IMR-90 (cell line): ENCODE data around the gene FCRL6. TPM values are rescaled to one million over a fixed set of nuclear protein-coding genes. Genes with fewer than 3 reads are reported as not detected.

Experiments used
- ATAC-seq: fragments of 200-7000 bp; cut with Tn5 transposase; 2 replicates; pipeline ENCODE4 v1.9.1; 2020; ENCODE audit warnings: low read depth, mild to moderate bottlenecking, moderate library complexity
- BruUV-seq: library from RNA; stranded (reverse); fragments of 400-500 nt; replicated peaks from 2 replicates; lab custom pipeline; 2021; lab: Mats Ljungman, UMichigan
- CTCF ChIA-PET: fragments of 300-600 bp; formaldehyde crosslinking; extraction: SDS; loops from one replicate; lab custom pipeline; 2021; ENCODE audit warnings: antibody characterized with exemption; lab: Yijun Ruan, JAX
- POLR2A ChIA-PET: fragments of 300-600 bp; sonication (Branson Sonifier 250); formaldehyde crosslinking; loops from one replicate; lab custom pipeline; 2022; ENCODE audit warnings: antibody characterized with exemption; ENCODE audit not compliant: unreplicated experiment; lab: Charles Lee
- DNase-seq: peaks from one replicate; pipeline ENCODE4 v3.0.0; 2013
- H2AFZ ChIP-seq: replicated peaks from 2 replicates; pipeline ENCODE3; 2013; ENCODE audit warnings: low read length, mild to moderate bottlenecking; ENCODE audit not compliant: poor library complexity
- H2AK5ac ChIP-seq: 2 replicates; pipeline ENCODE4 v1.6.1; 2013; ENCODE audit warnings: low read depth, low read length, inconsistent platforms
- H2AK9ac ChIP-seq: replicated peaks from 2 replicates; pipeline ENCODE3; 2013; ENCODE audit warnings: mild to moderate bottlenecking, low read depth, low read length, moderate library complexity; ENCODE audit not compliant: poor library complexity
- H2BK120ac ChIP-seq: 2 replicates; pipeline ENCODE4 v1.6.1; 2013; ENCODE audit warnings: low read depth, low read length, inconsistent platforms
- H2BK15ac ChIP-seq: 3 replicates; pipeline ENCODE4 v1.6.1; 2013; ENCODE audit warnings: low read depth, low read length, inconsistent platforms
- H2BK20ac ChIP-seq: 2 replicates; pipeline ENCODE4 v1.6.1; 2013; ENCODE audit warnings: low read depth, mild to moderate bottlenecking, inconsistent platforms, low read length, moderate library complexity
- H2BK5ac ChIP-seq: 2 replicates; pipeline ENCODE4 v1.6.1; 2013; ENCODE audit warnings: mild to moderate bottlenecking, low read depth, low read length, inconsistent platforms; ENCODE audit not compliant: poor library complexity, severe bottlenecking
- H3K14ac ChIP-seq: replicated peaks from 2 replicates; pipeline ENCODE4 v1.6.1; 2013; ENCODE audit warnings: low read depth, low read length, inconsistent platforms
- H3K18ac ChIP-seq: 2 replicates; pipeline ENCODE4 v1.6.1; 2013; ENCODE audit warnings: low read depth, low read length, control low read depth
- H3K23ac ChIP-seq: 2 replicates; pipeline ENCODE4 v1.6.1; 2013; ENCODE audit warnings: low read depth, low read length, inconsistent platforms
- H3K27ac ChIP-seq: 2 replicates; pipeline ENCODE4 v1.5.1; 2013; ENCODE audit warnings: mild to moderate bottlenecking, control low read depth, low read length; ENCODE audit not compliant: insufficient read depth
- H3K27me3 ChIP-seq: 2 replicates; pipeline ENCODE4 v1.6.1; 2013; ENCODE audit warnings: low read length; ENCODE audit not compliant: control insufficient read depth, insufficient read depth
- H3K36me3 ChIP-seq: 2 replicates; pipeline ENCODE4 v1.6.1; 2013; ENCODE audit warnings: low read length, mixed read lengths; ENCODE audit not compliant: control insufficient read depth, insufficient read depth
- H3K4ac ChIP-seq: 2 replicates; pipeline ENCODE4 v1.6.1; 2013; ENCODE audit warnings: low read depth, low read length, inconsistent platforms
- H3K4me1 ChIP-seq: 2 replicates; pipeline ENCODE4 v1.6.1; 2013; ENCODE audit warnings: low read length, mixed read lengths; ENCODE audit not compliant: control insufficient read depth, insufficient read depth
- H3K4me2 ChIP-seq: 2 replicates; pipeline ENCODE4 v1.6.1; 2013; ENCODE audit warnings: low read depth, mild to moderate bottlenecking, control low read depth, low read length, moderate library complexity
- H3K4me3 ChIP-seq: 2 replicates; pipeline ENCODE4 v1.5.1; 2013; ENCODE audit warnings: low read depth, mild to moderate bottlenecking, control low read depth, low read length, moderate library complexity; ENCODE audit not compliant: insufficient read depth
- H3K56ac ChIP-seq: 2 replicates; pipeline ENCODE4 v1.6.1; 2013; ENCODE audit warnings: low read length, inconsistent platforms; ENCODE audit not compliant: insufficient read depth; ENCODE audit errors: extremely low read depth
- H3K79me1 ChIP-seq, 2 experiments: 2 replicates each; pipeline ENCODE4 v1.6.1; 2013; ENCODE audit warnings: low read length in 2 of 2, inconsistent platforms in 1 of 2, low read depth in 1 of 2
- H3K9ac ChIP-seq: 2 replicates; pipeline ENCODE4 v1.6.1; 2013; ENCODE audit warnings: low read depth, low read length, control low read depth
- H3K9me1 ChIP-seq: 2 replicates; pipeline ENCODE4 v1.6.1; 2013; ENCODE audit warnings: low read length, inconsistent platforms; ENCODE audit not compliant: insufficient read depth
- H3K9me3 ChIP-seq: 2 replicates; pipeline ENCODE4 v1.6.1; 2013; ENCODE audit warnings: low read length; ENCODE audit not compliant: control insufficient read depth, insufficient read depth
- H4K20me1 ChIP-seq: 2 replicates; pipeline ENCODE4 v1.6.1; 2013; ENCODE audit warnings: low read length, inconsistent platforms; ENCODE audit not compliant: insufficient read depth
- H4K5ac ChIP-seq: 2 replicates; pipeline ENCODE4 v1.6.1; 2013; ENCODE audit warnings: mild to moderate bottlenecking, low read depth, low read length, control low read depth
- H4K8ac ChIP-seq, 2 experiments: 2 replicates each; pipeline ENCODE4 v1.6.1; 2013; ENCODE audit warnings: low read depth in 2 of 2, low read length in 2 of 2, control low read depth in 1 of 2, inconsistent platforms in 1 of 2
- H4K91ac ChIP-seq: 2 replicates; pipeline ENCODE4 v1.6.1; 2013; ENCODE audit warnings: low read depth, low read length, inconsistent platforms; ENCODE audit not compliant: insufficient read depth
- BHLHE40 ChIP-seq: fragments of 150-350 bp; IDR thresholded peaks from 2 replicates; pipeline ENCODE4 v1.6.1; 2016; ENCODE audit warnings: mild to moderate bottlenecking, low read depth, low read length
- CEBPB ChIP-seq: IDR thresholded peaks from 2 replicates; pipeline ENCODE4 v1.6.1; 2012; ENCODE audit warnings: low read depth, low read length, improper control_type of control experiment
- CHD1 ChIP-seq: IDR thresholded peaks from 2 replicates; pipeline ENCODE4 v1.6.1; 2012; ENCODE audit warnings: low read depth, low read length, improper control_type of control experiment
- FOS ChIP-seq: fragments of 150-350 bp; IDR thresholded peaks from 2 replicates; pipeline ENCODE4 v1.6.1; 2016; ENCODE audit warnings: low read depth, low read length
- MAFK ChIP-seq: IDR thresholded peaks from 2 replicates; pipeline ENCODE4 v1.6.1; 2012; ENCODE audit warnings: low read depth, low read length, improper control_type of control experiment
- MAZ ChIP-seq: IDR thresholded peaks from 2 replicates; pipeline ENCODE4 v1.6.1; 2012; ENCODE audit warnings: low read depth, mild to moderate bottlenecking, low read length, improper control_type of control experiment, moderate library complexity, borderline replicate concordance
- MXI1 ChIP-seq: IDR thresholded peaks from 2 replicates; pipeline ENCODE4 v1.6.1; 2012; ENCODE audit warnings: low read depth, mild to moderate bottlenecking, low read length, moderate library complexity, borderline replicate concordance
- NFE2L2 ChIP-seq: fragments of 150-350 bp; IDR thresholded peaks from 2 replicates; pipeline ENCODE4 v1.6.1; 2016; ENCODE audit warnings: low read depth, mild to moderate bottlenecking, low read length
- POLR2A ChIP-seq: IDR thresholded peaks from 2 replicates; pipeline ENCODE4 v1.6.1; 2012; ENCODE audit warnings: mild to moderate bottlenecking, low read depth, low read length
- RAD21 ChIP-seq: IDR thresholded peaks from 2 replicates; pipeline ENCODE4 v1.6.1; 2012; ENCODE audit warnings: low read length, improper control_type of control experiment
- RFX5 ChIP-seq: IDR thresholded peaks from 2 replicates; pipeline ENCODE4 v1.8.0; 2012; ENCODE audit warnings: low read depth, mild to moderate bottlenecking, low read length, moderate library complexity
- SMC3 ChIP-seq: fragments of 150-350 bp; IDR thresholded peaks from 2 replicates; pipeline ENCODE4 v1.6.1; 2016; ENCODE audit warnings: low read depth, mild to moderate bottlenecking, antibody characterized with exemption, low read length, moderate library complexity
- WGBS, 2 experiments: methylation state at CpG; one replicate each; pipeline versions ENCODE4 v1.1.5 to v1.1.7; 2013; ENCODE audit warnings: missing lambda C conversion rate in 2 of 2; ENCODE audit not compliant: insufficient read length in 1 of 2; ENCODE audit errors: extremely low coverage in 2 of 2; 5-methylcytosine and 5-hydroxymethylcytosine counted together
- dilution Hi-C: fragments of 300-500 bp; cut with HindIII; formaldehyde crosslinking; loops from one replicate; pipeline ENCODE4 v1.14.3; 2018; ENCODE audit warnings: low sequenced_read_pairs; ENCODE audit not compliant: unreplicated experiment
- in situ Hi-C: fragments of 300-500 bp; cut with MboI; formaldehyde crosslinking; loops from 3 replicates; pipeline ENCODE4 v1.14.3; 2019; ENCODE audit warnings: low sequenced_read_pairs, inconsistent platforms, mixed read lengths
- intact Hi-C: fragments of 100-400 bp; cut with micrococcal nuclease; formaldehyde crosslinking; loops from 2 replicates; pipeline ENCODE4 v1.10.0; 2022
- polyA plus RNA-seq, 3 experiments: library from polyadenylated mRNA; depleted of rRNA; stranded (reverse); fragments of >200 nt; gene quantifications; 2 replicates each; pipeline ENCODE4 v1.2.3, GENCODE V29; 2012; ENCODE audit warnings: low replicate concordance in 1 of 3
- total RNA-seq: library from RNA; depleted of rRNA; stranded (reverse); fragments of >200 nt; gene quantifications from 2 replicates; pipeline ENCODE4 v1.2.3, GENCODE V29; 2012
- TF ChIP-seq, protein P1 (sequence below): fragments of 150-350 bp; IDR thresholded peaks from 2 replicates; pipeline ENCODE4 v1.6.1; 2017; ENCODE audit warnings: mild to moderate bottlenecking, antibody characterized with exemption, low read length, low read depth
- TF ChIP-seq, protein P2 (sequence below): conservative IDR thresholded peaks from 2 replicates; pipeline ENCODE4 v1.5.1; 2012; ENCODE audit warnings: mild to moderate bottlenecking, low read depth, low read length, improper control_type of control experiment

The FCRL6 gene
- total and polyA plus RNA-seq, 2 of the 4 experiments (the other 2 are of a cell fraction): not detected

DNA sequence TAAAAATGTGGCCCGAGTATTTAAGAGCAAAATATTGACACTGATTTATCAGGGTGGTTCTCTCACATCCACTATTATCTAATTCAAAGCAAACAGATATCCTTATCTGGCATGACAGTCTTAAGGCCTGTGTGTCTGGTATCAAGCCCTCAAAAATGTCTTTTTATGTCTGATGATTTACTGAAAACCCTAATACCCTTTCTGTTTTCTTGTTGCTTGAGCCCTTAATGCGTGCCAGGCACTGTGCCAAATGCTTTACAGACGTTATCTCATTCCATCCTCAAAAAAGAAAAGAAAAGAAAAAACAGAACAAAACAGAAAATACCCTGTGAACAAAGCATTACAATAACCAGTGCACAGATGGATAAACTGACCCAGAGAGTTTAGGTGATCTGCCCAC lies 15.7 kb upstream of the FCRL6 start:
- H3K9ac ChIP-seq: no peak overlapping the region
- in situ Hi-C loops: loop anchor here (10.0 kb wide), 2 partner anchors 218 to 248 kb away; partner anchors contain the start of gene PIGM

More for the DNA sequence above, 15.7 kb upstream of the FCRL6 start:
- dilution Hi-C loops: loop anchor here (25.0 kb wide), 1 partner anchor 101 kb away; no protein-coding TSS in a partner anchor
- BruUV-seq: no TSS peak
- Histone ChIP-seq H4K91ac (no peak overlapping the region), H3K4me3 (no peak overlapping the region), H3K27ac (no peak overlapping the region), H3K23ac (no peak overlapping the region), H3K36me3 (no peaks in the 10 kb centered on the region), H3K18ac (no peak overlapping the region), H3K27me3 (no peaks in the 10 kb centered on the region; the same call in 1 of the 2 replicates), H2BK20ac (no peak overlapping the region), H4K5ac (no peak overlapping the region), H2BK5ac (no peak overlapping the region), H3K4me2 (no peak overlapping the region), H3K4ac (no peak overlapping the region), H3K56ac (no peak overlapping the region), H2AK9ac (no peak overlapping the region), H2AK5ac (no peak overlapping the region), H3K14ac (no peak overlapping the region), H3K4me1 (no peaks in the 10 kb centered on the region), H3K9me1 (no peaks in the 10 kb centered on the region; the same call in 1 of the 2 replicates), H2AFZ (no peak overlapping the region), H4K8ac (no peak overlapping the region), H2BK120ac (no peak overlapping the region), H2BK15ac (no peak overlapping the region), H3K9me3 (no peaks in the 10 kb centered on the region), H4K20me1 (no peaks in the 10 kb centered on the region), H3K79me1 (no peaks in the 10 kb centered on the region)
- ChIA-PET CTCF (interaction anchor here (2.7 kb wide), 1 partner anchor 12 kb away, joined by 12 read pairs; no protein-coding TSS in a partner anchor), POLR2A (no interaction called here)
- no peak for TF ChIP-seq CEBPB
- no peak for TF ChIP-seq FOS
- no peak for TF ChIP-seq MAZ
- no peak for TF ChIP-seq RFX5
- no peak for TF ChIP-seq BHLHE40
- no peak for TF ChIP-seq POLR2A
- TF ChIP-seq, protein P1, sequence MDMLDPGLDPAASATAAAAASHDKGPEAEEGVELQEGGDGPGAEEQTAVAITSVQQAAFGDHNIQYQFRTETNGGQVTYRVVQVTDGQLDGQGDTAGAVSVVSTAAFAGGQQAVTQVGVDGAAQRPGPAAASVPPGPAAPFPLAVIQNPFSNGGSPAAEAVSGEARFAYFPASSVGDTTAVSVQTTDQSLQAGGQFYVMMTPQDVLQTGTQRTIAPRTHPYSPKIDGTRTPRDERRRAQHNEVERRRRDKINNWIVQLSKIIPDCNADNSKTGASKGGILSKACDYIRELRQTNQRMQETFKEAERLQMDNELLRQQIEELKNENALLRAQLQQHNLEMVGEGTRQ: no peak
- no peak for TF ChIP-seq NFE2L2
- no peak for TF ChIP-seq CHD1
- no peak for TF ChIP-seq RAD21
- TF ChIP-seq, protein P2, sequence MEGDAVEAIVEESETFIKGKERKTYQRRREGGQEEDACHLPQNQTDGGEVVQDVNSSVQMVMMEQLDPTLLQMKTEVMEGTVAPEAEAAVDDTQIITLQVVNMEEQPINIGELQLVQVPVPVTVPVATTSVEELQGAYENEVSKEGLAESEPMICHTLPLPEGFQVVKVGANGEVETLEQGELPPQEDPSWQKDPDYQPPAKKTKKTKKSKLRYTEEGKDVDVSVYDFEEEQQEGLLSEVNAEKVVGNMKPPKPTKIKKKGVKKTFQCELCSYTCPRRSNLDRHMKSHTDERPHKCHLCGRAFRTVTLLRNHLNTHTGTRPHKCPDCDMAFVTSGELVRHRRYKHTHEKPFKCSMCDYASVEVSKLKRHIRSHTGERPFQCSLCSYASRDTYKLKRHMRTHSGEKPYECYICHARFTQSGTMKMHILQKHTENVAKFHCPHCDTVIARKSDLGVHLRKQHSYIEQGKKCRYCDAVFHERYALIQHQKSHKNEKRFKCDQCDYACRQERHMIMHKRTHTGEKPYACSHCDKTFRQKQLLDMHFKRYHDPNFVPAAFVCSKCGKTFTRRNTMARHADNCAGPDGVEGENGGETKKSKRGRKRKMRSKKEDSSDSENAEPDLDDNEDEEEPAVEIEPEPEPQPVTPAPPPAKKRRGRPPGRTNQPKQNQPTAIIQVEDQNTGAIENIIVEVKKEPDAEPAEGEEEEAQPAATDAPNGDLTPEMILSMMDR: no peak
- no peak for TF ChIP-seq SMC3
- TF ChIP-seq MAFK: no peak
- no peak for TF ChIP-seq MXI1
- intact Hi-C loops: no loop called here
- no CpG with 5 or more reads among the region's 3 CpGs for WGBS, 2 experiments
- ATAC-seq: no peak
- DNase-seq: no peak
